ENCODE data around the gene SAMD11.

GRCh38 chr1:909861-910310, 13.8 kb upstream of the SAMD11 start:
- TF ChIP-seq CTCF (IDR thresholded peaks at IDR 0.05): no peak
- TF ChIP-seq POLR2A (IDR thresholded peaks at IDR 0.05): no peak
